Cerebellar cortex (tissue), 1 donor: Measurements from ENCODE around the gene LMO3.
"Not testable (repeated sequence)": the region's sequence is repeated elsewhere in the genome, so short reads cannot be mapped to it uniquely, and the experiment has no call there.

Source experiments
- DNase-seq: peaks from one replicate; pipeline ENCODE4 v3.0.0-alpha.2; 2015; ENCODE audit warnings: low spot score

LMO3 gene

DNA sequence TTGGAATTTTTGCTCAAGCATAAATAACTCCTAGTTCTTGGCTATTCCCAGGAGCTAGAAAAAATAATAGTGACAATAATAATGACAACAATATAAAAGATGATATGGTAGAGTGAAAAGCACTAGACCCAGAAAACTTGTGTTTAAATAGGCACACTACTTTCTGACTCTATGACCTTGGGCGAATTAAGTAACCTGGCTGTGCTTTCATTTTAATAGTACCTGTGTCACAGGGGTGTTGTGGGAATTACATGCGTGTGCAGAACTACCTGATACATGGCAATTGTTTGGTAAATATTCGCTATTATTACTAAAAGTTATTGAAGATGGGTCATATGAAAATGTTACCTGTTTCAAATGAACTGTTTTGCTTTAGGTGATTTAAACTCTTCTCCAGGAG, 60.1 kb downstream of the LMO3 start:
- no peak for DNase-seq

DNA sequence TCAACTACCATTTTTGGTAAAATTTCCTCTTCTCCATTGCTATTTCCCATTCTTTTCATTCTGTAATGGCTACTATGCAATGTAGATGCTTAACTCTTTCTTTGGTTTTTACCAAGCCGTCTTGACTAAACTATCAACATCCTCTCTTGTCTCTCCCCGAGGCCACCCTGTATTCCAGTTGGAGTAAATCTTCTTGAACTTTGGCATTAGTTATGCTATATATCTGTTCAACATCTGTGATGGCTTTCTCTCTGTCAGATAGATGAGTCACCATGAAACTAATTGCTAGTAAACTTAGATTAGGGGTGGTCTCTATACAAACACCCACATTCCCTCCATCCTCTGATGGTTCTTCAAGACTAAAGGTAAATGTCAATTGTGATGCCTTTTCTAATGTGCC, 63.4 kb downstream of the LMO3 start:
- DNase-seq = no peak

DNA sequence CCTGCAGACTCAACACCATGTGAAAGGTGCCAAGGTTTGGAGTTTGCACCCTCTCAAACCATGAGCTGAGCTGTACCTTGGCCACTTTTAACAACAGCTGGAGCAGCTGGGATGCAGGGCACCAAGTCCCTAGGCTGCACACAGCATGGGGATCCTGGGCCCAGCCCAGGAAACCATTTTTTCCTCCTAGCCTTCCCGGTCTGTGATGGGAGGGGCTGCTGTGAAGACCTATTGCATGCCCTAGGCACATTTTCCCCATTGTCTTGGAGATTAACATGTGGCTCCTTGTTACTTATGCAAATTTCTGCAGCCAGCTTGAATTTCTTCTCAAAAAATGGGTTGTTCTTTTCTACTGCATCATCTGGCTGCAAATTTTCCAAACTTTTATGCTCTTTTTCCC, 68.3 kb downstream of the LMO3 start:
- DNase-seq = not testable (repeated sequence)

DNA sequence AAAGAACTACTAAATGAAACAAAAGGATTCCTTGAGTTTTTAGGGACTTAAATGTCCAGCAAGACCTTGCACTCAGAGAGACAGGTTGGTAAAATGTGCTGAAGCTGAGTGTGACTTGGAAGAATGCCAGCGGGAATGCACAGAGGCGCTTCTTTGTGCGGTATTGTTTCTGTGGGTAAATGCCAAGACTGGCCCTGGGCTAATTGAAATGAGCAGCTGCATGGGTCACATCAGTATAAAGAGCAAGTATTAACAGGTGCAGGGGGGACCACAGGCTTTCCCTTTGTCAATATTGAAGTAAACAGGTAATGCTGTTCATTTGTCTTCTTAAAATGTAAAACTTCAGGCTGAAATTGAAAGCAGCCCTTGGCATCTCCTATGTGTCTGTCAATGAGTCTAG, 74.3 kb downstream of the LMO3 start:
- DNase-seq = no peak

DNA sequence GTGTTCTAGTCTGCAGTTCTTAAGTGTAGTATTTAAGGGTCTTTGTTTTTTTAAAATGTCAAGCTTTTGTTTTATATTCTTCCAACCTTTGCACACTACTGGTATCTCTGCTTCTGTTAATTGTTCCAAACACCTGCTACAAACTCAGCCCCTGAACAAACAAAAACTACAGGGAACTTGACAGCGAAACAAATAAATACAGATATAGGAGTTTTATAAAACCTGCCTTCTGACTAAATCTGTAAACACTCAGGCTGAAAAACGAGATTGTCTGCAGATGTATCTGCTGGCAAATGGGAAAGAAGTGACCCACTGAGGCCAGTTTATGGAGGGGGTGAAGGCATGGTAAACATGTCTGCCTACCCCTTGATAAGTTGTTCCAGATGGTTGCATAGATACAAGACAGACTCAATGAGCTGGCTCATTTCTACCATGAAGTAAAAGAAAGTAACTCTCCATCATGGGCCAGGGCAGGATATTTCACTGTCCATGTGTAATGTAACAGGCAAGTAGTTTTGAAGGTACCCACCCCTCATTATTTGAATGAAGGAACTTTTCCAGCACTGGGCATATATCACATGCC, 75.6 kb downstream of the LMO3 start:
- DNase-seq = no peak

DNA sequence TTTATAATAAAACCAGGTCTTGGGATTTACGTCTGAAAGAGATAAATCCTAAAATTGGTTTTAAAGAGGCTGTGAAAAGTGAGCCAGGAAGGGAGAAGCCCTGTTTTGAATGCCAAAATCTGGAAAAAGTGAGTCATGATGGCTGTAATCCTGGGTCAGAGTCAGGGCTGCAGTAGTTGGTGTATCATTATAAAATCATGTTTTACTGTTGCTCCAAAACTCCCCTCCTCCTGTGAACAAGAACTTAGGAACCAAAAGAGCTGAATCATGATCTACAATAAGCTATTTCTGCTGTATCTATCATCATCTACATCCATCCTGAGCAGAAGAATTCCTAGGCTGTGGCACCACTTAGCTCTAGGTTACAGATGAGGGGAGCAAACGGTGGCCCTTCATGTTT, 79.3 kb downstream of the LMO3 start:
- no peak for DNase-seq

DNA sequence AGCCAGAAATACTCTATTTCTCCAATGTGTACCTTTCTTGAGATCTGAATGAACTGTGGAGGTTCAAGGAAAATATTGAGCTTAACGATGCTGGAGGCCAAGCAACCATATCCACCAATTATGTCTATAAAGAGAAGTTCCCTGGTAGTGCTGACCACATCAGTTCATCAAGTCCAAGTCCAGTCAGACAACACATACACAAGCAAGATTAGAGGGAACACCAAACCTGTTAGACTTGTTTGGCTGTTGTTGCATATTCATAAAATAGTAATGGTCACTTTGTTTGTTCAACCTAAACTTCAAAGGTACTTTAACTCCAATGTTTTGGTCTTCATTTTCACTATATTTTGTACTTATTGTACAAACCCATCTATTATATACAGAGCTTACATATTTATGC, 81.6 kb downstream of the LMO3 start:
- DNase-seq = no peak

DNA sequence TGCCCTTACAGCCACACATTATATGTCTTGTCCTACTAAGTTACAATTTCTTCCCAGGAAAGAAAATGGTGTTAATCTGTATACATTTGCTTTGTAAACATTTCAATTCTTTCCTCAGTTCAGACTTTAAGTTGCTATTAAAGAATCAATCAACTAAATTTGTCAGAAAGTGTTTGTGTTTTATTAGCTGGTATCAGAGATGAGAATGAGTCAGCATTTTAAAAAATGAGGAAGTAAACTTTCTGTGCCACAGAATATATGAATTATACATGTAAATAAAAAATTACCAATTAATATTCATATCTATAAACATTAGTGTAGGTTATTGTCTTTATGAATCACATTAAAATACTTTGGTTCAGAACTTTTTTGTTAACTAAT, 82.0 kb downstream of the LMO3 start:
- DNase-seq = no peak

DNA sequence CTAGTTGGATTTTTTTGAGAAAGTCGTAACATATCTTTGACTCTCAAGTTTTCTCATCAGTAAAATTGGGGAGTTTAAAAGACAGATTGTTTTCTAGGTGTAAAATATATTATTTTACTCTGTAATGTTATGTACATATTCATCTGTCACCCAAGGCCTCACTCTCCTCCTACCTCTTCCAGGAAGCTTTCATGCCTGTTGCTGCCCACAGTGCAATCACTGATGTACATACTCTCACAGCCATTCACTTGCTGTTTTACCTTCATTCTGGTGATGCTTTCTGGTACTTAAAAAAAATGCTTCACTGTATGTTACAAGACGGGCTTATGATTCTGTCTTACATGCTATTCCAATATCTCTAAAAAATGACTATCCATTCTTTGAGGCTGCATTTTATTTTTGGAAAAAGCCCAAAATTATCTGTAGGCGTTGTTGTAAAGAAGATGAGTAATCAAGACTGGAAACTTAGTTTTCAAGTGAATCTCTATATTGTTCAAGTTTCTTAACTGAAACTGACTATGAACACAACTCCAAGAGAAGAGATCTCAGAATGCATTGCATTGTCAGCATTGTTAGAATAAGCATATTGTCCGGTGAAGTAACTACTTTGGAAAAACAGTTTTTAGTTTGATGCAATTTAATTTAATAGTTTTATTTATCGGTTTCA, 82.5 kb downstream of the LMO3 start:
- no peak for DNase-seq

DNA sequence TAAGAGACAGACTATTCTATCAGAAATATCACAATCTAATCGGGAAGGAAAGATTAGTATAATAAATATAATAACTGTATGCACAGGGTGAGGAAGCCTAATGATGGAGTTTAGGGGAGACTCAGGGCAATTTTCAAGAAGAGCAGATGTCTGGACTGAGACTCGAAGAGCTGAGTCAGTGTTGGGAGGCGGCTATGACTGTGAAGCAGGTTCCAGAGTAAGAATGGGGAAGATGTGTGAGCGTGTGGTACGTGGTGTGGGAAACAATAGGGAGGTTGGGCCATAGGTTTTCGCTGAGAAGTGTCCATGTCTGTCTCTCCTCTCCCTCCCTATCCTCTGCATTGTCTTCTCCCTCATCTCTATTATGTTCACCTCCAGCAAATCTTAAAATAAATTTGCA, 85.6 kb downstream of the LMO3 start:
- DNase-seq = no peak

DNA sequence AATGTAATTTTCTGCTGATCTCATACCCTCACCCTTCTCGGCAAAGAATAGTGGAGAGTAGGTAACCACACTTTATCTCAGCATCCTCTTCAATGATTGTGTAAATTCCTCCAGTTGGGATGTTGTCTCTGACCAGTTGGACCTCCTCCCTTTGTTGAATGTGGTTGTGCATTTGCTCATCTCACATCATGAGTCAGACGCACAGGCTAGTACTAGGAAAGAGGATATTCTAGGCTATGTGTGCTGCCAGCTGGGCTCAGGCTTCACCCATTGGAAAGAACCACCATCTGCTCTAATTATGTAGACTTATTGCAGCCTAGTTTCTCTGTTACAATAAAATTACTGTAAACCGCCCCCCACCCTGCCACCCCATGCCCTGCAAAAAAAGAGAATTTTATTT, 90.3 kb downstream of the LMO3 start:
- DNase-seq = no peak

DNA sequence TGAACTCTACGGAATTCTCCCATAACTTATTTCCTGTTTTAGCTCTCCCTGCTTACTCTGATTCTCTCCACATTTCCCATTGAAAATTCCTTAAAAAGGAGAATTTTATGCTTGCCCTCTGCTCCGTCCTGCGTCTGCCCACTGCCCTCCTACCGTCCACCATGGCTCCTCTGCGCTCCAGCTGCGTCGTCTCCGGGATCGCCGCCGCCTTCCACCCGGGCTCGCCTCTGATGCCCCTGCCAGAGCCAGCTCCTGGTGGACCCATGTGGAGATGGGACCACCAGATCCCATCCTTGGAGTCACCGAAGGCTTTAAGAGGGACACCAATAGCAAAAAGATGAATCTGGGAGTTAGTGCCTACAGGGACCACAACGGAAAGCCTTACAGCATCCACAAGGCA, 92.7 kb downstream of the LMO3 start:
- no peak for DNase-seq

DNA sequence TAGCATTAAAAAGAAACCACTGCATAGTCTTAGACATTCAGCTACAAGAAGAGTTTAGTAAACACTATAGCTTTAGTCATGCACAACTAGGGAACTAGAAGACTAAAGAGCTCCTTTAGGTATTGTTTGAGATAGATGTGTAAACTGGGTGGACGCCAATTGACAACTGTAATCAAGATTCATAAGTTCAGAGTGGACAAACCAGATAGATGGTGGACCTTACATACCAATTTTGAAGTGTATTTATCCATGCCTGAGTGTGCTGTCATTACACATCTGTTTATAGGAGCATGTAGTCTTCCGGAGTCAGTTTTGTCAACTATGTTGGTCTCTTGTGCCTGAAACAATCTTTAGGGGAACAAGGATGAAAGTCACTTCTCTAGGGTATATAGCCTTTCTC, 96.6 kb downstream of the LMO3 start:
- no peak for DNase-seq

DNA sequence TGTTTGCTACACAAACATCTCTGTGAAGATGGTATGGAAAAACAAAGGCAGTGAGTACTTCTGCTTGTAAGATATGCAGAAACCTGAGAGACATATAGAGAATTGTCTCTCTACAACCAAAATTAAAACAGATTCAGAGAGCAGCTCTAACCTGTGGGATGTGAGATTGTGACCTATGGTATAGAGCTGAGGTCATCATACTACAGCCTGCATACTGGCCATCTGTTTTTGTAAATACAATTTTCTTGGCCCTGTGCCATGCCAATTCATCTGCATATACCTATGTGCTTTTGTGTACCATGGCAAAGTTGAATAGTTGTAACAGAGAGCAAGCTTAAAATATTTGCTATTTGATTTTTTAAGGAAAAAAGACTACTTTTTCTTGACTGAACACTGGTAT, 99.6 kb downstream of the LMO3 start:
- DNase-seq = no peak

DNA sequence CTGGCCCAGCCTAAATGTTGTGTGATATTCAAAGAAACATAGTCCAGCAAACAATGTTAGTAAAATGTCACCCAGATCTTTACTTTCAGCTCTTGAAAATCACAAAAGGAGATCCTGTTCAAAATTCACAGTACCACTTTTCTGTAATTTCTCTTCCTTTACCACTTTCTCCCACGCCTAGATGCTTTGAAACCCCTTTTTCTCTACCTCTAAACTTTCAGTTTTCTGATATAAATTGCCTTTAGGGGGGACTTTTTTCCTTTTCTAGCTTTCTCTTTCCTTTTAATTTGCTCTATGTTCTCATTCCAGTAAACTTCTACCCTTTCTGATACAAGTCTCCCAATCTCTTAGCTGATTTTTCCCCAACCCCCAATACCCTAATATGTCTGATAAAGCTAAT, 101.8 kb downstream of the LMO3 start:
- no peak for DNase-seq

DNA sequence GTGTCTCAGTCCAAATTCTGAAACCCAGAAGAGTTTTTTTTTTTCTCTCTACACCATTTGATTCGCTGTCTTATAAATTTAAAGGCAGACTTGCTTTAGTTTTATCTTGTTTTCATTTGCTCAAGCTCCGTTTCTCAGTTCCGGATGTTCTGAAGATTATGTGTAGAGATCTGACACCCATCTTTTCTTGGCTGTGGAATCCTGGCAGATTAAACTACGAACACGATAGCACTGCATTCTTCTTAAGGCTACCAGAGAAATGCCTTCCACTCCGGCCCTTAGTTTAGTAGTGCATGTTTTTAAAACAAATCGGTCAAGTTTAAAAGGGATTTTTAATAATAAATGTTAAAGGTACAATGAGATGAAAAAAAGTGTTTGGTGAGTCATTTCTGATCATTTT, 106.4 kb downstream of the LMO3 start:
- no peak for DNase-seq
